Vagina (tissue), 2 donors: ENCODE results near the gene TXNRD2. TPM values are rescaled to one million over a fixed set of nuclear protein-coding genes. Genes with fewer than 3 reads are reported as not detected.
A peak's percentile ranks its signal among the peaks of the same experiment; 100 is the strongest.

Experiments used
- DNase-seq, 2 donors: peaks; one replicate each; pipeline ENCODE4 v3.0.0-alpha.2; 2017; ENCODE audit errors: extremely low spot score in 2 of 2
- H3K27ac ChIP-seq: fragments of 200-600 bp; sonication (generic); one replicate; pipeline ENCODE4 v1.5.1; 2019
- H3K27me3 ChIP-seq: fragments of 200-600 bp; sonication (generic); one replicate; pipeline ENCODE4 v1.5.1; 2019
- H3K36me3 ChIP-seq, 2 donors: fragments of 200-600 bp; sonication (generic); one replicate each; pipeline ENCODE4 v1.5.1; 2017 to 2019
- H3K4me1 ChIP-seq: fragments of 200-600 bp; sonication (generic); one replicate; pipeline ENCODE4 v1.5.1; 2019
- H3K4me3 ChIP-seq, 2 donors: fragments of 200-600 bp; sonication (generic); 1 replicate in 1 of 2; 2 replicates in 1 of 2; pipeline ENCODE4 v1.5.1; 2016 to 2019
- H3K9me3 ChIP-seq: fragments of 200-600 bp; sonication (generic); one replicate; pipeline ENCODE4 v1.5.1; 2019
- CTCF ChIP-seq, 3 experiments: fragments of 450-650 bp in 2 of 3; fragments of 200-600 bp in 1 of 3; sonication (generic) in 1 of 3; IDR thresholded peaks; one replicate each; pipeline ENCODE4 v1.5.1; 2017 to 2019; ENCODE audit warnings: antibody characterized with exemption in 3 of 3, mild to moderate bottlenecking in 2 of 3, moderate library complexity in 2 of 3
- POLR2A ChIP-seq, 2 donors: fragments of 450-650 bp; IDR thresholded peaks; one replicate each; pipeline ENCODE4 v1.6.1; 2017; ENCODE audit warnings: antibody characterized with exemption in 2 of 2, mild to moderate bottlenecking in 2 of 2, moderate library complexity in 2 of 2
- POLR2AphosphoS5 ChIP-seq, 2 donors: sonication (generic); formaldehyde crosslinking; IDR thresholded peaks; one replicate each; pipeline ENCODE4 v1.9.0; 2017; ENCODE audit warnings: antibody characterized with exemption in 2 of 2, mild to moderate bottlenecking in 2 of 2, low read depth in 1 of 2; ENCODE audit not compliant: insufficient read depth in 1 of 2
- intact Hi-C: fragments of 100-400 bp; cut with DNase I; formaldehyde crosslinking; loops from one replicate; pipeline ENCODE4 v1.15.1; 2023
- total RNA-seq: library from RNA; depleted of rRNA; stranded (reverse); fragments of >200 nt; gene quantifications from one replicate; pipeline ENCODE4 v1.2.3, GENCODE V29; 2016

Gene TXNRD2
- total RNA-seq, 1 donor from 2014 or later = 13.5 TPM

GRCh38 chr22:19962909-19963806, 21.5 kb upstream of the TXNRD2 start:
- no peak for DNase-seq

GRCh38 chr22:19962246-19962908, 20.8 kb upstream of the TXNRD2 start:
- Histone ChIP-seq H3K27ac (peak overlapping the region; percentile 61), H3K9me3 (no peaks in the 10 kb centered on the region), H3K4me3 (peak overlapping the region in 1 of 2 donors; percentile 18), H3K4me1 (peaks cover 49% of the 10 kb centered on the region), H3K36me3 (peaks cover 0 to 35% of the 10 kb centered on the region in 2 donors), H3K27me3 (no peaks in the 10 kb centered on the region)
- no peak for DNase-seq
- intact Hi-C loops = no loop called here
- TF ChIP-seq POLR2AphosphoS5 (IDR thresholded peaks at IDR 0.05; ENCODE audit: insufficient read depth in 1 of 2, low read depth in 1 of 2) = no peak
- peak in 2 of 3 experiments; percentile 16 to 40 for TF ChIP-seq CTCF (IDR thresholded peaks at IDR 0.05)

More at GRCh38 chr22:19962909-19963806, 21.5 kb upstream of the TXNRD2 start:
- Histone ChIP-seq H3K27me3 (no peaks in the 10 kb centered on the region), H3K4me1 (peaks cover 49% of the 10 kb centered on the region), H3K36me3 (peaks cover 0 to 43% of the 10 kb centered on the region in 2 donors), H3K9me3 (no peaks in the 10 kb centered on the region), H3K27ac (peak overlapping the region; percentile 61), H3K4me3 (peak overlapping the region in 1 of 2 donors; percentile 29)
- intact Hi-C loops = no loop called here
- TF ChIP-seq POLR2AphosphoS5 (IDR thresholded peaks at IDR 0.05; ENCODE audit: insufficient read depth in 1 of 2, low read depth in 1 of 2) (peak; percentile 49 to 70), POLR2A (IDR thresholded peaks at IDR 0.05) (no peak)

- TF ChIP-seq POLR2A (IDR thresholded peaks at IDR 0.05) = no peak
- TF ChIP-seq POLR2AphosphoS5 (IDR thresholded peaks at IDR 0.05; ENCODE audit: insufficient read depth in 1 of 2, low read depth in 1 of 2) = no peak
- TF ChIP-seq CTCF (IDR thresholded peaks at IDR 0.05) = no peak
- H3K36me3 ChIP-seq = peaks cover 0 to 31% of the 10 kb centered on the region in 2 donors
- no peak overlapping the region for H3K27ac ChIP-seq
- H3K4me1 ChIP-seq = peaks cover 49% of the 10 kb centered on the region
- no peak overlapping the region for H3K4me3 ChIP-seq
- no peaks in the 10 kb centered on the region for H3K27me3 ChIP-seq
- no peaks in the 10 kb centered on the region for H3K9me3 ChIP-seq
- intact Hi-C loops = no loop called here
- no peak for DNase-seq
Observed at GRCh38 chr22:19961868-19962245, 20.2 kb upstream of the TXNRD2 start.

- no peak for TF ChIP-seq POLR2AphosphoS5 (IDR thresholded peaks at IDR 0.05; ENCODE audit: insufficient read depth in 1 of 2, low read depth in 1 of 2)
- TF ChIP-seq CTCF (IDR thresholded peaks at IDR 0.05) = no peak
- no peak for TF ChIP-seq POLR2A (IDR thresholded peaks at IDR 0.05)
- H3K27ac ChIP-seq = no peak overlapping the region
- intact Hi-C loops = no loop called here
- H3K4me3 ChIP-seq = no peak overlapping the region
- no peaks in the 10 kb centered on the region for H3K27me3 ChIP-seq
- H3K9me3 ChIP-seq = no peaks in the 10 kb centered on the region
- H3K36me3 ChIP-seq = peaks cover 0 to 27% of the 10 kb centered on the region in 2 donors
- no peak for DNase-seq
- H3K4me1 ChIP-seq = peaks cover 49% of the 10 kb centered on the region
Observed at GRCh38 chr22:19961201-19961580, 19.6 kb upstream of the TXNRD2 start.

GRCh38 chr22:19960491-19961200, 19.0 kb upstream of the TXNRD2 start:
- Histone ChIP-seq H3K27ac (no peak overlapping the region), H3K4me1 (peaks cover 49% of the 10 kb centered on the region), H3K4me3 (no peak overlapping the region), H3K36me3 (peaks cover 0 to 22% of the 10 kb centered on the region in 2 donors), H3K27me3 (no peaks in the 10 kb centered on the region), H3K9me3 (no peaks in the 10 kb centered on the region)
- TF ChIP-seq POLR2A (IDR thresholded peaks at IDR 0.05) (no peak), POLR2AphosphoS5 (IDR thresholded peaks at IDR 0.05; ENCODE audit: insufficient read depth in 1 of 2, low read depth in 1 of 2) (no peak), CTCF (IDR thresholded peaks at IDR 0.05) (no peak)
- no peak for DNase-seq
- intact Hi-C loops = no loop called here
